IgD-negative memory B cell (primary cell): ENCODE results near the gene GPR89A. TPM values are rescaled to one million over a fixed set of nuclear protein-coding genes. Genes with fewer than 3 reads are reported as not detected.
A peak's percentile ranks its signal among the peaks of the same experiment; 100 is the strongest.
"Not testable (repeated sequence)": the region's sequence is repeated elsewhere in the genome, so short reads cannot be mapped to it uniquely, and the experiment has no call there.

Source experiments
- H3K27ac Mint-ChIP-seq, 3 donors: one replicate each; pipeline ENCODE4 v1.8.0; 2020 to 2022; ENCODE audit warnings: mild to moderate bottlenecking in 3 of 3, mixed read lengths in 3 of 3, moderate library complexity in 1 of 3
- H3K27me3 Mint-ChIP-seq: one replicate; pipeline ENCODE4 v1.8.0; 2021; ENCODE audit warnings: mixed read lengths
- H3K36me3 Mint-ChIP-seq: one replicate; pipeline ENCODE4 v1.8.0; 2020; ENCODE audit warnings: mild to moderate bottlenecking, mixed read lengths
- H3K4me1 Mint-ChIP-seq, 3 donors: one replicate each; pipeline ENCODE4 v1.8.0; 2020 to 2022; ENCODE audit warnings: mixed read lengths in 3 of 3, mild to moderate bottlenecking in 1 of 3
- H3K4me3 Mint-ChIP-seq, 4 donors: one replicate each; pipeline ENCODE4 v1.8.0; 2020 to 2022; ENCODE audit warnings: mild to moderate bottlenecking in 4 of 4, mixed read lengths in 4 of 4, moderate library complexity in 3 of 4
- H3K9me3 Mint-ChIP-seq, 3 donors: one replicate each; pipeline ENCODE4 v1.8.0; 2020 to 2021; ENCODE audit warnings: mixed read lengths in 3 of 3, mild to moderate bottlenecking in 1 of 3
- polyA plus RNA-seq: library from polyadenylated mRNA; unstranded; fragments of 300-500 nt; fragmentation: Illumina TruSeq; gene quantifications from one replicate; pipeline ENCODE4 v1.2.3, GENCODE V29; 2021

GPR89A gene
- polyA plus RNA-seq, 1 donor from 2014 or later: 14.8 TPM

DNA sequence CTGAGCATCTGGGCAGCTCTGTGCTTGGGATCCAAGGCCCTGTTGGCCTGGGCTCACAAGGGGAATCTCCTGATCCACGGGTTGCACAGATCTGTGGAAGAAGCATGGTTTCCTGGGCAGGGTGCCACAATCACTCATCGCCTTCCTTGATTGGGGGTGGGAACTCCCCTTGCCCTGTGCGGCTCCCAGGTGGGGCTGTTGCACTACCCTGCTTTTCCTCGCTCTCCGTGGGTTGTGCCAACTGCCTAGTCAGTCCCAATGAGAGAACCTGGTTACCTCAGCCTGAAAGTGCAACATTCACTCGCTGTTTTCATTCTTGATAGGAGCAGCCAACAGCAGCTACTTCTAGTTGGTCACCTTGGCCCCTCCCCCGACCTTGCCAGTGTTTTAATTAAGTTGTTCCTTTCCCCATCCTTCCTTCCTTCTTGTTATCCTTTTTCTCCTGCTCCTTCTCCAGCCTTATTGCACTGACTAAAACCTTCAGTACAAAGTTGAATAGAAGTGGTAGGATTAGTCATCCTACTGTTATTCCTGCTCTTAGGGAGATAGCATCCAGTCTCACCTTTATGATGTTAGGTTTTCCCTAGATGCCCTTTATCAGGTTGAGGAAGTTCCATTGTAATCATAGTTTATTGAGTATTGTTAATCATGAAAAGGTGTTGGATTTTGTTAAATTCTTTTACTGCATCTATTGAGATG lies 48.6 kb downstream of the GPR89A start:
- H3K27ac Mint-ChIP-seq, H3K4me1 Mint-ChIP-seq, H3K4me3 Mint-ChIP-seq, H3K36me3 Mint-ChIP-seq, H3K27me3 Mint-ChIP-seq, H3K9me3 Mint-ChIP-seq: not testable (repeated sequence)

GRCh38 chr1:145662502-145662901 lies 54.7 kb downstream of the GPR89A start:
- H3K4me1 Mint-ChIP-seq, H3K27me3 Mint-ChIP-seq, H3K9me3 Mint-ChIP-seq, H3K27ac Mint-ChIP-seq, H3K36me3 Mint-ChIP-seq, H3K4me3 Mint-ChIP-seq: not testable (repeated sequence)

DNA sequence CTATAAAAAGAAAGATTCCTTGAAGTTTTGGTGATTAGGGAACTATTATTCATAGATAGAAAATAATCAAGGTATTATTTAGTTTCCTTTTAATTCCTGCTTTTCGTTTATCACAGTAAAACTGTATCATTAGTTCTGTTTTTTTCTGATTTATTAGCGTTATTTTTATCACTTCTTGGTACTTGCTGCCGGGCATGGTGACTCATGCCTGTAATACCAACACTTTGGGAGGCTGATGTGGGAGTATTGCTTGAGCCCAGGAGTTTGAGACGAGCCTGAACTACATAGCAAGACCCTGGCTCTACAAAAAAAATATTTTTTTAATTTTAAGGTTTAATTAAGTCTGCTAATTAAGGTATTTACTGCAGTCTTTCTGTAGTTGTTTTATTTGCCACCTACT lies 57.2 kb downstream of the GPR89A start:
- H3K27me3 Mint-ChIP-seq, H3K4me3 Mint-ChIP-seq, H3K9me3 Mint-ChIP-seq, H3K27ac Mint-ChIP-seq, H3K4me1 Mint-ChIP-seq, H3K36me3 Mint-ChIP-seq: not testable (repeated sequence)

DNA sequence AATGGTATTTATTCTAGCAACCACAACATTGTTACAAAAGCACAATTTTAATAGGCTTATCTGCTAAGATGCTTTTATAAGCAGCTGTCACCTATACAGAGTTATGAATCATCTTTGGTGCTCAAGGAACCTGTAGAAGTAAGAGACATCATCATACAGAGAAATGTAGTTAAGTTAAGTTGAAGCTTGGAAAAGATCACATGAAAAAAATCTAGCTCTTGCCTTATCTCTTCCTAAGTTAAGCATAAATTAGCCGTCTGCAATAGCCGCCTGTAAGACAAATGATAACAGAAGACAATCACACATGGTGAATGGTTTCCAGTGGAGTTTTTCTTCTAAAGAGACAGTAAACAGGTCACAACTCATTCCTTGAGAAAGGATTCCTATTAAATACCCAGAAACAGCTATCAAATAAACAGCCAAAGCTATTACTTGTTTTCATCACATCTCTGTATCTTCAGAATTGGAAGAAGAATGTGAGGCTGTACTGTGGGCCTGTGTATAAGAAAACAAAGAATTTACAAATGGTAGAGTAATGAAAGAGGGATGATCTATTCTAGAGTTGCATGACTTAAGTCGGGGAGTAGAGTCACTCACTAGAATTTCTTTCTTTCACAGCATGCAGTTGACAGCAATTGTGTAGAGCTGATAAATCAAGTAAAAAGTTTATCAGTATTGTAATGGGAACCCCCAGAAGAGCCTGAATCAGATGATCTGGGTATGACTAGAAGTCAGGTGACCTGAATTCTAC lies 63.4 kb downstream of the GPR89A start:
- H3K4me1 Mint-ChIP-seq, H3K9me3 Mint-ChIP-seq, H3K4me3 Mint-ChIP-seq, H3K36me3 Mint-ChIP-seq, H3K27me3 Mint-ChIP-seq, H3K27ac Mint-ChIP-seq: not testable (repeated sequence)

GRCh38 chr1:145673217-145673616 lies 65.4 kb downstream of the GPR89A start:
- not testable (repeated sequence) for H3K36me3 Mint-ChIP-seq, H3K27ac Mint-ChIP-seq, H3K4me1 Mint-ChIP-seq, H3K4me3 Mint-ChIP-seq, H3K27me3 Mint-ChIP-seq, H3K9me3 Mint-ChIP-seq

DNA sequence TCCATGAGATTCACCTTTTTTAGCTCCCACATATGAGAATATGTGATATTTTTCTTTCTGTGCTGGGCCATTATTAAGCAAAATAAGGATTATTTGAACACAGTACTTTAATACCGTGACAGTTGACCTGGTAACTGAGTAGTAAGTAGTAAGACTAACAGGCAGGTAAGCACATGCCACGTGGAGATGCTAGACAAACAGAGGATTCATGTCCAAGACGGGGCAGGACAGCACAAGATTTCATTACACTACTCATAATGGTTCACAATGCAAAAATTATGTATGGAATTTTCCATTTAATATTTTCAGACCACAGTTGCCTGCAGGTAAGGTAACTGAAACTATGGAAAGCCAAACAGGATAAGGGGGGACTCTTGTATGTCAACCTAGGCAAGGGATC lies 77.1 kb downstream of the GPR89A start:
- H3K4me1 Mint-ChIP-seq, H3K4me3 Mint-ChIP-seq: not testable (repeated sequence)

DNA sequence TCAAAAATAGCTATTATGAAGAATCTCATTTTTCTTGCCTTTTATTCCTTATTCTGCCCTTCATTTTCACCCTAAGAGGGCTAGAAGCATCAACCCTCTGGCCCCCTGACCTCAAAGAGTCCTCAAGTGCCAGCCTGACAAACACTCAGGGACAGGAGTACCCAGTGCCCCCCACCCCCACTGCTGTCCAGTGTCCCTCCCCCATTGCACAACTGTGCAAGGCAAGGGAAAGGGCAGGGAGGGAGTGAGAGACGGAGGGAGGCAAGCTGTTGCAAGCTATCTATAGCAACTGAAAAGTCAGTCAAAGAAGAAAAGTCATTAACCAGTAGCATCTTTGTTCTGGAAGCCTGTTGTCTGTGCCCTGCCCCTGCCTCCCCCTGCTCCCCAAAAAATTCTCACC lies 78.3 kb downstream of the GPR89A start:
- H3K27me3 Mint-ChIP-seq, H3K27ac Mint-ChIP-seq, H3K36me3 Mint-ChIP-seq, H3K4me3 Mint-ChIP-seq, H3K9me3 Mint-ChIP-seq: not testable (repeated sequence)
- H3K4me1 Mint-ChIP-seq: peaks cover 5 to 13% (median 11%) of the 10 kb centered on the region in 3 donors

More for the DNA sequence above, 77.1 kb downstream of the GPR89A start:
- H3K27ac Mint-ChIP-seq, H3K9me3 Mint-ChIP-seq, H3K27me3 Mint-ChIP-seq, H3K36me3 Mint-ChIP-seq: not testable (repeated sequence)

DNA sequence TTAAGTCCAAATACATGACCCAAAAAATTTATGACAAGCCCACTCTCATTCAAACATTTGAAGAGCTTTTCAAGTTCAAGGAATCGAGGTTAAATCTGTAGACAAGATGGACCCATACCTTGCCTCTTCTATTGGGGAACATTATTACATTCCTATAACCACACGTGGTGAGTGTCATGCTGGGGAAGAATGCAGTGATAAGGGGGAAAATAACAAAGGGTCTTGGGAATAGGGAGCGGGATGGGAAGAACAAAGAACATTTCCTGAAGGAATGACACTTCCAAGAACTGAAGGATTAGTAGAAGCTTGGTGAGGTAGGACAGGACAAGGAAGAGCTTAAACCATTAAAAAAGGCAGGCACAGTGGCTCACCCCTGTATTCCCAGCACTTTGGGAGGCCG lies 80.5 kb downstream of the GPR89A start:
- no peak overlapping the region for H3K4me3 Mint-ChIP-seq
- H3K27me3 Mint-ChIP-seq: no peaks in the 10 kb centered on the region
- H3K27ac Mint-ChIP-seq: peak overlapping the region in 1 of 3 donors; percentile 20
- H3K36me3 Mint-ChIP-seq: peaks cover 2% of the 10 kb centered on the region
- peaks cover 5 to 13% (median 11%) of the 10 kb centered on the region in 3 donors for H3K4me1 Mint-ChIP-seq
- H3K9me3 Mint-ChIP-seq: no peaks in the 10 kb centered on the region

- no peak overlapping the region for H3K27ac Mint-ChIP-seq
- peaks cover 2% of the 10 kb centered on the region for H3K36me3 Mint-ChIP-seq
- no peak overlapping the region for H3K4me3 Mint-ChIP-seq
- H3K27me3 Mint-ChIP-seq: no peaks in the 10 kb centered on the region
- H3K9me3 Mint-ChIP-seq: no peaks in the 10 kb centered on the region
- H3K4me1 Mint-ChIP-seq: peaks cover 5 to 13% (median 11%) of the 10 kb centered on the region in 3 donors
Observed at GRCh38 chr1:145688924-145689323, 81.1 kb downstream of the GPR89A start.

DNA sequence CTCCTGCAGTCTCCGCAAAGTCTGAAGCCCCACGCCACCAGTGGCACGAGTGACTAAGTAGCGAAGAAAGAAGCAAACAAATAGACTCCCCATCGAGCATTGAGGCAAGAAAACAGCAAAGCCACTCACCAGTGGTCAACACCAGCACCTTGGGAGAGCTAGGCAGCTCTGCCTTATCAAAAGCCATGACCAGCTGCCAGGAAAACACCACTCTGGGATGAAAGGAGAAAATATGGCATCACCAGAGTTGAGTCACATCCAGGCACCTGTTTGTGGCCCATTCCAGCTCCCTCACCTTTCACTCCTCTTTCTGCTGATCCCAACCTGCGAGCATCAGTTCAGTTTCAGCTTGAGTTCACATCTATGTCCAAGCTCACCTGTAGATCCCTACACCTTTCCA lies 82.1 kb downstream of the GPR89A start:
- H3K27me3 Mint-ChIP-seq: no peaks in the 10 kb centered on the region
- no peaks in the 10 kb centered on the region for H3K9me3 Mint-ChIP-seq
- H3K4me1 Mint-ChIP-seq: peaks cover 6 to 13% (median 11%) of the 10 kb centered on the region in 3 donors
- peaks cover 2% of the 10 kb centered on the region for H3K36me3 Mint-ChIP-seq
- peak overlapping the region in 2 of 4 donors; percentile 75 to 82 for H3K4me3 Mint-ChIP-seq
- peak overlapping the region in 1 of 3 donors; percentile 75 for H3K27ac Mint-ChIP-seq

- H3K27me3 Mint-ChIP-seq: no peaks in the 10 kb centered on the region
- peak overlapping the region in 2 of 4 donors; percentile 1 to 66 for H3K4me3 Mint-ChIP-seq
- H3K9me3 Mint-ChIP-seq: no peaks in the 10 kb centered on the region
- peaks cover 6 to 13% (median 11%) of the 10 kb centered on the region in 3 donors for H3K4me1 Mint-ChIP-seq
- H3K36me3 Mint-ChIP-seq: peaks cover 2% of the 10 kb centered on the region
- peak overlapping the region in 2 of 3 donors; percentile 9 to 75 for H3K27ac Mint-ChIP-seq
Observed at GRCh38 chr1:145690587-145691558, 83.1 kb downstream of the GPR89A start.

- no peak overlapping the region for H3K27ac Mint-ChIP-seq
- no peaks in the 10 kb centered on the region for H3K9me3 Mint-ChIP-seq
- H3K4me3 Mint-ChIP-seq: peak overlapping the region in 1 of 4 donors; percentile 47
- H3K4me1 Mint-ChIP-seq: peaks cover 6 to 13% (median 11%) of the 10 kb centered on the region in 3 donors
- peaks cover 2% of the 10 kb centered on the region for H3K36me3 Mint-ChIP-seq
- H3K27me3 Mint-ChIP-seq: no peaks in the 10 kb centered on the region
Observed at GRCh38 chr1:145692785-145693443, 85.1 kb downstream of the GPR89A start.

DNA sequence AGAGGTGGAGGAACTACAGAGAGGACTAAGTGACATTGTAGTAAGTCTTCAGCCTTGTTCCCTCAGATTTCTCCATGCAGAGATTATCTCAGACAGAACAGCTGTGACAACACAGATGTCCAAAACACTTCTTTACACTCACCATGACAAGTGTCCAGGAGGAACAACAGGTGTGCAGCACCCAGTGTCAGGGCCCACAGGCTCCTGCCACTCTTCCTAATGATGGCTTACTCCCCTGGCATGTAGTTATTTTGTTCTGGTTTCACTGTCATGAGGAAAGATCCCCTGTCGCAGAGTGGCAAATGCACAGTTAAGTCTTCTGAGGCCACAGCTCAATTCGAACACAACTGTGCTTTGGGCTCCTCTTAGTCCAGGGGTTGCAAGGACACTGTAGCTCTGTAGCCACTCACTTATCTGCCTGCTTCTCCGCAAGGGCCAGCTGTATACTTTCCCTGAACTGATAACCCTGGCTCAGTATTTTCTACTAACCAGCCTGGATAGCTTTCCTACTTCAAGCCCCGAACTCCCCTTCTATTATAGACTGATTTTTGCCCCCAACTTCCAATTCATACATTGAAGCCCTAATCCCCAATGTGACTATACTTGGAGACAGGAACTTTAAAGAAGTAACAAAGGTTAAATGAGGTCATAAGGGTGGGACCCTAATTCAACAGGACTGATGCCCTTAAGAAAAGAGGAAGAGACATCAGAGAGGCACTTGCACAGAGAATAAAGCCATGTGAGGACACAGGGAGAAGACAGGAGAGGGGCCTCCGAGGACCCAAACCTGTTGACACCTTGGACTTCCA lies 88.2 kb downstream of the GPR89A start:
- no peaks in the 10 kb centered on the region for H3K9me3 Mint-ChIP-seq
- H3K4me1 Mint-ChIP-seq: peaks cover 0 to 2% (median 0%) of the 10 kb centered on the region in 3 donors
- no peaks in the 10 kb centered on the region for H3K27me3 Mint-ChIP-seq
- H3K36me3 Mint-ChIP-seq: no peaks in the 10 kb centered on the region
- H3K27ac Mint-ChIP-seq: no peak overlapping the region
- no peak overlapping the region for H3K4me3 Mint-ChIP-seq

- H3K4me1 Mint-ChIP-seq: peaks cover 0 to 2% (median 0%) of the 10 kb centered on the region in 3 donors
- H3K27me3 Mint-ChIP-seq: no peaks in the 10 kb centered on the region
- H3K9me3 Mint-ChIP-seq: no peaks in the 10 kb centered on the region
- H3K27ac Mint-ChIP-seq: no peak overlapping the region
- H3K36me3 Mint-ChIP-seq: no peaks in the 10 kb centered on the region
- no peak overlapping the region for H3K4me3 Mint-ChIP-seq
Observed at GRCh38 chr1:145696630-145696960, 88.8 kb downstream of the GPR89A start.
